IPS DF 6.9 (cell line): ENCODE results near the gene CDX1.

ENCODE experiments used
- DNase-seq: peaks from one replicate; pipeline ENCODE4 v3.0.0-alpha.2; 2013; ENCODE audit warnings: low read depth, low spot score
- H3K27ac ChIP-seq: one replicate; pipeline ENCODE4 v1.5.1; 2013; ENCODE audit warnings: low read length, control low read depth
- H3K27me3 ChIP-seq: 2 replicates; pipeline ENCODE4 v1.6.1; 2013; ENCODE audit warnings: mild to moderate bottlenecking, low read length; ENCODE audit not compliant: control insufficient read depth, insufficient read depth
- H3K36me3 ChIP-seq: 2 replicates; pipeline ENCODE4 v1.6.1; 2013; ENCODE audit warnings: low read length; ENCODE audit not compliant: control insufficient read depth, insufficient read depth
- H3K4me1 ChIP-seq: 2 replicates; pipeline ENCODE4 v1.6.1; 2013; ENCODE audit warnings: low read length; ENCODE audit not compliant: control insufficient read depth, insufficient read depth
- H3K4me3 ChIP-seq: 2 replicates; pipeline ENCODE4 v1.5.1; 2013; ENCODE audit warnings: mild to moderate bottlenecking, low read length
- H3K9me3 ChIP-seq: 2 replicates; pipeline ENCODE4 v1.6.1; 2013; ENCODE audit warnings: low read length, inconsistent platforms; ENCODE audit not compliant: control insufficient read depth, insufficient read depth
- WGBS: extraction: QIAGEN DNeasy Blood & Tissue Kit; methylation state at CpG from one replicate; pipeline ENCODE4 v1.1.7; 2013; ENCODE audit warnings: mixed read lengths, missing lambda C conversion rate; ENCODE audit not compliant: insufficient read length, insufficient coverage; 5-methylcytosine and 5-hydroxymethylcytosine counted together

Gene CDX1

GRCh38 chr5:150192462-150192861 lies 25.9 kb downstream of the CDX1 start:
- Histone ChIP-seq H3K36me3 (no peaks in the 10 kb centered on the region; the same call in 1 of the 2 replicates), H3K27me3 (peaks cover 40% of the 10 kb centered on the region), H3K4me3 (no peak overlapping the region), H3K27ac (no peak overlapping the region), H3K4me1 (no peaks in the 10 kb centered on the region; the same call in 1 of the 2 replicates), H3K9me3 (no peaks in the 10 kb centered on the region)
- no CpG with 5 or more reads among the region's 4 CpGs for WGBS
- DNase-seq: no peak

GRCh38 chr5:150195736-150196485 lies 29.3 kb downstream of the CDX1 start:
- Histone ChIP-seq H3K4me1 (no peaks in the 10 kb centered on the region), H3K27me3 (peaks cover 9% of the 10 kb centered on the region), H3K4me3 (no peak overlapping the region), H3K9me3 (no peaks in the 10 kb centered on the region), H3K36me3 (no peaks in the 10 kb centered on the region), H3K27ac (no peak overlapping the region)
- no peak for DNase-seq
- WGBS: no CpG with 5 or more reads among the region's 9 CpGs

- H3K4me1 ChIP-seq: no peaks in the 10 kb centered on the region
- no peak for DNase-seq
- H3K4me3 ChIP-seq: no peak overlapping the region
- no peaks in the 10 kb centered on the region for H3K9me3 ChIP-seq
- H3K27ac ChIP-seq: no peak overlapping the region
- WGBS: no CpG with 5 or more reads among the region's 5 CpGs
- H3K36me3 ChIP-seq: no peaks in the 10 kb centered on the region
- H3K27me3 ChIP-seq: peaks cover 7% of the 10 kb centered on the region; the same call in 1 of the 2 replicates
Observed at GRCh38 chr5:150196514-150196913, 29.9 kb downstream of the CDX1 start.

GRCh38 chr5:150196986-150197385 lies 30.4 kb downstream of the CDX1 start:
- Histone ChIP-seq H3K36me3 (no peaks in the 10 kb centered on the region), H3K4me1 (no peaks in the 10 kb centered on the region), H3K27ac (no peak overlapping the region), H3K9me3 (no peaks in the 10 kb centered on the region), H3K4me3 (no peak overlapping the region), H3K27me3 (peaks cover 3% of the 10 kb centered on the region; the same call in 1 of the 2 replicates)
- no CpG with 5 or more reads among the region's 16 CpGs for WGBS
- DNase-seq: no peak

- Histone ChIP-seq H3K36me3 (no peaks in the 10 kb centered on the region), H3K4me1 (no peaks in the 10 kb centered on the region), H3K27ac (no peak overlapping the region), H3K4me3 (no peak overlapping the region), H3K27me3 (no peaks in the 10 kb centered on the region; the same call in 1 of the 2 replicates), H3K9me3 (no peaks in the 10 kb centered on the region)
- DNase-seq: no peak
- WGBS: no CpG with 5 or more reads among the region's 1 CpG
Observed at GRCh38 chr5:150197476-150197875, 30.9 kb downstream of the CDX1 start.

- Histone ChIP-seq H3K27me3 (no peaks in the 10 kb centered on the region), H3K4me3 (no peak overlapping the region), H3K27ac (no peak overlapping the region), H3K36me3 (no peaks in the 10 kb centered on the region), H3K9me3 (no peaks in the 10 kb centered on the region), H3K4me1 (no peaks in the 10 kb centered on the region; the same call in 1 of the 2 replicates)
- no peak for DNase-seq
- no CpG with 5 or more reads among the region's 10 CpGs for WGBS
Observed at GRCh38 chr5:150202501-150202900, 35.9 kb downstream of the CDX1 start.

GRCh38 chr5:150203832-150204589 lies 37.4 kb downstream of the CDX1 start:
- no peaks in the 10 kb centered on the region for H3K9me3 ChIP-seq
- DNase-seq: no peak
- no peaks in the 10 kb centered on the region; the same call in 1 of the 2 replicates for H3K4me1 ChIP-seq
- no peaks in the 10 kb centered on the region for H3K36me3 ChIP-seq
- no peak overlapping the region for H3K27ac ChIP-seq
- WGBS: no CpG with 5 or more reads among the region's 12 CpGs
- H3K4me3 ChIP-seq: no peak overlapping the region
- H3K27me3 ChIP-seq: no peaks in the 10 kb centered on the region

GRCh38 chr5:150204590-150204960 lies 38.0 kb downstream of the CDX1 start:
- no CpG with 5 or more reads among the region's 13 CpGs for WGBS
- Histone ChIP-seq H3K27me3 (no peaks in the 10 kb centered on the region), H3K4me3 (no peak overlapping the region), H3K4me1 (peaks cover 3% of the 10 kb centered on the region), H3K36me3 (no peaks in the 10 kb centered on the region), H3K9me3 (no peaks in the 10 kb centered on the region), H3K27ac (no peak overlapping the region)
- DNase-seq: no peak

GRCh38 chr5:150206098-150206778 lies 39.7 kb downstream of the CDX1 start:
- no peak overlapping the region for H3K27ac ChIP-seq
- peaks cover 10% of the 10 kb centered on the region for H3K4me1 ChIP-seq
- no peak overlapping the region for H3K4me3 ChIP-seq
- no peaks in the 10 kb centered on the region for H3K36me3 ChIP-seq
- no CpG with 5 or more reads among the region's 6 CpGs for WGBS
- H3K27me3 ChIP-seq: no peaks in the 10 kb centered on the region
- no peak for DNase-seq
- H3K9me3 ChIP-seq: no peaks in the 10 kb centered on the region

GRCh38 chr5:150206779-150207115 lies 40.2 kb downstream of the CDX1 start:
- Histone ChIP-seq H3K9me3 (no peaks in the 10 kb centered on the region), H3K27me3 (no peaks in the 10 kb centered on the region), H3K27ac (no peak overlapping the region), H3K4me1 (peaks cover 11% of the 10 kb centered on the region), H3K4me3 (no peak overlapping the region), H3K36me3 (no peaks in the 10 kb centered on the region)
- WGBS: no CpG with 5 or more reads among the region's 6 CpGs
- DNase-seq: no peak
